ENCODE results near the gene NME3.
A peak's percentile ranks its signal among the peaks of the same experiment; 100 is the strongest.

NME3 gene

GRCh38 chr16:1773703-1774447, 2.5 kb upstream of the NME3 start:
- Histone ChIP-seq H3K4me1 (peaks cover 2% of the 10 kb centered on the region), H3K27ac (peak overlapping the region; percentile 81)

GRCh38 chr16:1772908-1773702, 1.8 kb upstream of the NME3 start, which contains the start of gene MRPS34:
Gene MRPS34, minus strand, starts transcription at chr16:1773134. Its CDS starts 15 bp downstream, at chr16:1773119.
- H3K4me1 ChIP-seq, result peaks cover 2% of the 10 kb centered on the region
- no peaks in the 10 kb centered on the region for H3K36me3 ChIP-seq (ENCODE audit: control insufficient read depth, insufficient read depth, low read length)
- H3K4me2 ChIP-seq (ENCODE audit: low read length), result peak within 1 kb of the TSS; percentile 65

More at GRCh38 chr16:1773703-1774447, 2.5 kb upstream of the NME3 start:
- H2AFZ ChIP-seq, result peak overlapping the region; percentile 79
- H3K79me2 ChIP-seq, result peaks cover 5% of the 10 kb centered on the region
- no peaks in the 10 kb centered on the region for H3K36me3 ChIP-seq (ENCODE audit: control insufficient read depth, insufficient read depth, low read length)
- no peaks in the 10 kb centered on the region for H3K27me3 ChIP-seq (ENCODE audit: control insufficient read depth, insufficient read depth, low read length)
- no peaks in the 10 kb centered on the region for H3K9me3 ChIP-seq (ENCODE audit: control insufficient read depth, low read length)
- peak overlapping the region; percentile 39 for H3K9ac ChIP-seq
- peak overlapping the region; percentile 65 for H3K4me2 ChIP-seq (ENCODE audit: low read length)
- H3K4me3 ChIP-seq (ENCODE audit: low read depth, low read length), result peak overlapping the region; percentile 83
- TF ChIP-seq CTCF (IDR thresholded peaks at IDR 0.05), result no peak

GRCh38 chr16:1772362-1772907, 1.1 kb upstream of the NME3 start, which contains the start of gene EME2:
Gene EME2, plus strand, starts transcription at chr16:1772810. Its CDS starts 418 bp downstream, at chr16:1773228.
- no peak for TF ChIP-seq CTCF (IDR thresholded peaks at IDR 0.05)
- Histone ChIP-seq H3K27ac (peak within 1 kb of the TSS; percentile 81), H2AFZ (peak within 1 kb of the TSS; percentile 79), H3K79me2 (peaks cover 5% of the 10 kb centered on the region), H3K4me3 (ENCODE audit: low read depth, low read length) (peak within 1 kb of the TSS; percentile 83), H3K4me1 (peaks cover 2% of the 10 kb centered on the region), H3K27me3 (ENCODE audit: control insufficient read depth, insufficient read depth, low read length) (no peaks in the 10 kb centered on the region), H3K9me3 (ENCODE audit: control insufficient read depth, low read length) (no peaks in the 10 kb centered on the region), H3K9ac (peak within 1 kb of the TSS; percentile 39), H3K36me3 (ENCODE audit: control insufficient read depth, insufficient read depth, low read length) (no peaks in the 10 kb centered on the region), H3K4me2 (ENCODE audit: low read length) (peak within 1 kb of the TSS; percentile 65)

More at GRCh38 chr16:1772908-1773702, 1.8 kb upstream of the NME3 start, which contains the start of gene MRPS34:
- peaks cover 5% of the 10 kb centered on the region for H3K79me2 ChIP-seq
- peak; percentile 87 for TF ChIP-seq CTCF (IDR thresholded peaks at IDR 0.05)
- peak within 1 kb of the TSS; percentile 81 for H3K27ac ChIP-seq
- peak within 1 kb of the TSS; percentile 39 for H3K9ac ChIP-seq
- peak within 1 kb of the TSS; percentile 83 for H3K4me3 ChIP-seq (ENCODE audit: low read depth, low read length)
- H2AFZ ChIP-seq, result peak within 1 kb of the TSS; percentile 79
- H3K9me3 ChIP-seq (ENCODE audit: control insufficient read depth, low read length), result no peaks in the 10 kb centered on the region
- H3K27me3 ChIP-seq (ENCODE audit: control insufficient read depth, insufficient read depth, low read length), result no peaks in the 10 kb centered on the region

GRCh38 chr16:1771864-1772361, 570 bp upstream of the NME3 start:
- no peaks in the 10 kb centered on the region for H3K9me3 ChIP-seq (ENCODE audit: control insufficient read depth, low read length)

More at GRCh38 chr16:1771864-1772361, 570 bp upstream of the NME3 start:
- TF ChIP-seq CTCF (IDR thresholded peaks at IDR 0.05), result no peak
- no peak overlapping the region for H2AFZ ChIP-seq
- H3K4me1 ChIP-seq, result peaks cover 2% of the 10 kb centered on the region
- H3K79me2 ChIP-seq, result peaks cover 5% of the 10 kb centered on the region
- H3K27me3 ChIP-seq (ENCODE audit: control insufficient read depth, insufficient read depth, low read length), result no peaks in the 10 kb centered on the region
- H3K4me2 ChIP-seq (ENCODE audit: low read length), result peak overlapping the region; percentile 65
- H3K9ac ChIP-seq, result no peak overlapping the region
- peak overlapping the region; percentile 81 for H3K27ac ChIP-seq
- peak overlapping the region; percentile 83 for H3K4me3 ChIP-seq (ENCODE audit: low read depth, low read length)
- H3K36me3 ChIP-seq (ENCODE audit: control insufficient read depth, insufficient read depth, low read length), result no peaks in the 10 kb centered on the region
